OCI-LY7 (cell line): ENCODE results near the gene TPRN. TPM values are rescaled to one million over a fixed set of nuclear protein-coding genes. Genes with fewer than 3 reads are reported as not detected.

Experiments
- BruUV-seq: library from RNA; stranded (reverse); fragments of 400-500 nt; replicated peaks from 2 replicates; lab custom pipeline; 2021; lab: Mats Ljungman, UMichigan
- CTCF ChIA-PET: fragments of 300-600 bp; sonication (Branson Sonifier 250); formaldehyde crosslinking; loops from one replicate; lab custom pipeline; 2022; ENCODE audit warnings: antibody characterized with exemption; ENCODE audit not compliant: unreplicated experiment; lab: Charles Lee
- POLR2A ChIA-PET: fragments of 300-600 bp; sonication (Branson Sonifier 250); formaldehyde crosslinking; loops from one replicate; lab custom pipeline; 2022; ENCODE audit warnings: antibody characterized with exemption; lab: Charles Lee
- DNase-seq: peaks from one replicate; pipeline ENCODE4 v3.0.0-alpha.2; 2015; ENCODE audit warnings: low spot score
- H2AFZ ChIP-seq: fragments of 200-600 bp; sonication (generic), shearing (Covaris generic); 2 replicates; pipeline ENCODE4 v1.6.1; 2014; ENCODE audit warnings: mild to moderate bottlenecking, antibody characterized with exemption, low read length, moderate library complexity
- H3K27ac ChIP-seq: fragments of 200-600 bp; sonication (generic); 2 replicates; pipeline ENCODE4 v1.5.1; 2014; ENCODE audit warnings: mixed run types, low read depth, mild to moderate bottlenecking, moderate library complexity, low read length, inconsistent platforms; ENCODE audit not compliant: poor library complexity, severe bottlenecking
- H3K36me3 ChIP-seq: fragments of 200-600 bp; sonication (generic); 2 replicates; pipeline ENCODE4 v1.6.1; 2014; ENCODE audit warnings: mild to moderate bottlenecking, antibody characterized with exemption, low read length, moderate library complexity, mixed read lengths; ENCODE audit not compliant: insufficient read depth
- H3K4me1 ChIP-seq: fragments of 200-600 bp; sonication (generic); 2 replicates; pipeline ENCODE4 v1.5.1; 2014; ENCODE audit warnings: mild to moderate bottlenecking, low read length; ENCODE audit not compliant: insufficient read depth, poor library complexity, severe bottlenecking
- H3K4me2 ChIP-seq: fragments of 200-600 bp; sonication (generic); 2 replicates; pipeline ENCODE4 v1.6.1; 2014; ENCODE audit warnings: mild to moderate bottlenecking, low read length
- H3K4me3 ChIP-seq: fragments of 200-600 bp; sonication (generic); 2 replicates; pipeline ENCODE4 v1.5.1; 2014; ENCODE audit warnings: mild to moderate bottlenecking, low read depth, low read length; ENCODE audit not compliant: poor library complexity, severe bottlenecking
- H3K79me2 ChIP-seq: fragments of 200-600 bp; sonication (generic); 2 replicates; pipeline ENCODE4 v1.6.1; 2016; ENCODE audit warnings: low read depth, mild to moderate bottlenecking, low read length, moderate library complexity, mixed read lengths; ENCODE audit not compliant: insufficient read depth
- H3K9me2 ChIP-seq: fragments of 200-600 bp; sonication (generic); 2 replicates; pipeline ENCODE4 v1.6.1; 2016; ENCODE audit warnings: mild to moderate bottlenecking, low read length, mixed read lengths; ENCODE audit not compliant: insufficient read depth
- H3K9me3 ChIP-seq: fragments of 200-600 bp; sonication (generic); 2 replicates; pipeline ENCODE4 v1.6.1; 2014; ENCODE audit warnings: mild to moderate bottlenecking, mixed run types, low read length, mixed read lengths
- H4K20me1 ChIP-seq: fragments of 200-600 bp; sonication (generic); 2 replicates; pipeline ENCODE4 v1.6.1; 2014; ENCODE audit warnings: mild to moderate bottlenecking, antibody characterized with exemption, low read length, moderate library complexity, mixed read lengths; ENCODE audit not compliant: insufficient read depth
- EZH2phosphoT487 ChIP-seq: fragments of 200-600 bp; sonication (generic); IDR thresholded peaks from 2 replicates; pipeline ENCODE4 v1.6.1; 2018; ENCODE audit warnings: low read depth, borderline replicate concordance, mild to moderate bottlenecking, mixed run types, antibody characterized with exemption, low read length, moderate library complexity, mixed read lengths
- intact Hi-C: fragments of 100-400 bp; cut with micrococcal nuclease; formaldehyde crosslinking; loops from one replicate; pipeline ENCODE4 v1.10.0; 2022; ENCODE audit not compliant: unreplicated experiment
- total RNA-seq, 2 experiments: library from RNA; depleted of rRNA in 1 of 2; stranded (reverse); fragments of >200 nt in 1 of 2; shearing (Covaris generic) in 1 of 2; gene quantifications; 2 replicates each; pipeline ENCODE4 v1.2.3, GENCODE V29; 2014 to 2022
- TF ChIP-seq, protein P1 (sequence below): fragments of 200-600 bp; sonication (generic); conservative IDR thresholded peaks from 2 replicates; pipeline ENCODE4 v1.5.1; 2014; ENCODE audit warnings: mild to moderate bottlenecking, antibody characterized with exemption, low read length, moderate library complexity, mixed read lengths

TPRN gene
- total RNA-seq, 2 experiments from 2014 or later, result 9.0 to 15.9 TPM

DNA sequence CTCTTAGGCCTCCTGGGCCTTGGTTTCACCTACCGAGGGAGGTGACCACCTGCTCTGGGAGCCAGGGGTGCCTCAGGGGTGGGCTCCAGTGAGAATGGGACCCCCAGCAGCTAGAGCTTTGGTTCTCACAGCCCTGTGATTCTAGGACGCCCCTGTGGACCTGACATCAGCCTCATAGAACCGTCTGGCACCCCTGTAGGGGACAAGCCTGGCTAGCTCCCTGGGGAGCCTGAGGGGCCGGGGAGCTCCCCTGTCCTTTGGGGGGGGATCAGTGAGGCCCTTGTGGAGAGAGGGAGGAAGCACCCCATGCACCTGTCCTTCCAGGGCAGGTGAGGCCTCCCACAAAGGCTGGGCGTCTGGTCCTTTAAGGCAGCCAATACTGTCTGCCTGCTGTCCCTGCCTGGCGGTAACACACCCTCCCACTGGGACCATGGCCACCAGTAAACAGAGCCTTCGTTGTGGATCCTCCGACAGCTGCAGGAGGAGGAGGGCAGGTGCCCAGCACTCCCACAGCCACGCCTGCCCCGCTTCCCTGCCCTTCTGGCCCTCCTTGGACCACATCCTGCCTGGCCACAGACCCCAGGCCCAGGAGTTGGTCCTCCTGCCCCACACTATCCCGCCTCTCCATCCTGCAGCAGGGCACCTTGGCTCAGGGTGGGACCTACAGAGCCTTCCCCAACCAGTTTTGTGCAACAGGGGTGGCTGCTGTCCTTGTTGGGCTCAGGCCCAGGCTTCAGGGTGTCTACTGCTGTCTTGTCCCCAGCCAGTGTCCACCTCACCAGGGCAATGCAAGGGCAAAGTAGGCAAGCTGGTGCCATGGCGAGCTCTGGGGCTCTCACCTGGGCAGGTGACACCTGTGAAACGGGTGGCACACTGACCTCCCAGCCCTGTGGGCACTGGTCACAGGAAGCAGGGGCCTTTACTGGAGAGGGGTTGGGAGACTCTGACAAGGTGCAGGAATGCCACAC, 37.5 kb upstream of the TPRN start:
- Histone ChIP-seq H3K36me3 (peaks cover 15% of the 10 kb centered on the region), H2AFZ (no peak overlapping the region), H4K20me1 (peaks cover 14% of the 10 kb centered on the region), H3K4me3 (peak overlapping the region; percentile 80), H3K9me3 (no peaks in the 10 kb centered on the region), H3K9me2 (no peaks in the 10 kb centered on the region), H3K27ac (peak overlapping the region; percentile 29), H3K4me2 (peak overlapping the region; percentile 75), H3K4me1 (peaks cover 59% of the 10 kb centered on the region), H3K79me2 (peaks cover 32% of the 10 kb centered on the region)
- no peak for DNase-seq
- POLR2A ChIA-PET, result interaction anchor here (0.8 to 3.3 kb wide), 2 partner anchors 16 to 17 kb away, joined by 3 to 26 read pairs; partner anchors contain the start of gene NELFB
- TF ChIP-seq, protein P1, sequence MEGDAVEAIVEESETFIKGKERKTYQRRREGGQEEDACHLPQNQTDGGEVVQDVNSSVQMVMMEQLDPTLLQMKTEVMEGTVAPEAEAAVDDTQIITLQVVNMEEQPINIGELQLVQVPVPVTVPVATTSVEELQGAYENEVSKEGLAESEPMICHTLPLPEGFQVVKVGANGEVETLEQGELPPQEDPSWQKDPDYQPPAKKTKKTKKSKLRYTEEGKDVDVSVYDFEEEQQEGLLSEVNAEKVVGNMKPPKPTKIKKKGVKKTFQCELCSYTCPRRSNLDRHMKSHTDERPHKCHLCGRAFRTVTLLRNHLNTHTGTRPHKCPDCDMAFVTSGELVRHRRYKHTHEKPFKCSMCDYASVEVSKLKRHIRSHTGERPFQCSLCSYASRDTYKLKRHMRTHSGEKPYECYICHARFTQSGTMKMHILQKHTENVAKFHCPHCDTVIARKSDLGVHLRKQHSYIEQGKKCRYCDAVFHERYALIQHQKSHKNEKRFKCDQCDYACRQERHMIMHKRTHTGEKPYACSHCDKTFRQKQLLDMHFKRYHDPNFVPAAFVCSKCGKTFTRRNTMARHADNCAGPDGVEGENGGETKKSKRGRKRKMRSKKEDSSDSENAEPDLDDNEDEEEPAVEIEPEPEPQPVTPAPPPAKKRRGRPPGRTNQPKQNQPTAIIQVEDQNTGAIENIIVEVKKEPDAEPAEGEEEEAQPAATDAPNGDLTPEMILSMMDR, result no peak
- TF ChIP-seq EZH2phosphoT487, result no peak
- CTCF ChIA-PET, result interaction anchor here (0.5 to 0.6 kb wide), 3 partner anchors 31 to 199 kb away, joined by 3 to 5 read pairs (median 3); no protein-coding TSS in a partner anchor
- intact Hi-C loops, result loop anchor here (2.0 kb wide), 2 partner anchors 31 to 169 kb away; no protein-coding TSS in a partner anchor
- no TSS peak for BruUV-seq

DNA sequence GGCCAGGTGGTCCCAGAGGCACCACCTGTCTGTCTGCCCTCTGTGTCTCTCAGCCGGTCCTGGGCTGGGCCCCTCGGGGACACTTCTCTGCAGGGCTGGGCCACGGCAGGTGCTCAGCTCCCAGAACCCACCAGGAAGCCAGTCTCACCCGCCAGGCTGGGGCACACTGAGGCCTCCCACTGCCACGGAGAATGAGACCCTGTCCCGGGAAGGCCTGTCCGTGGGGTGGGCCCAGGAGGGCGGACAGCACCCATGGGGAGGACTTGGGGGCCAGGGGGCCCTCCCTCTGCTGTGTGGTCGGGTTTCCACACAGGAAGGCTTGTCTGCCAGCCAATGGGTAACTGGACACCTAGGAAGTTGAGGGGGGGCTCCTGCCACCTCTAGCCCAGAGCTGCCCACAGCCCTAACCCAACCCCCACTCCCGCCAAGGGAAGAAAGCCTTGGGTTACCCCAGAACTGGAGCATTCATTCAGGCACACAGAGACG, 36.4 kb upstream of the TPRN start:
- no peak for DNase-seq
- POLR2A ChIA-PET, result interaction anchor here (0.8 kb wide), 1 partner anchor 17 kb away, joined by 3 read pairs; no protein-coding TSS in a partner anchor
- peak overlapping the region; percentile 29 for H3K27ac ChIP-seq
- peaks cover 22% of the 10 kb centered on the region for H3K79me2 ChIP-seq
- peaks cover 49% of the 10 kb centered on the region for H3K4me1 ChIP-seq
- H3K4me2 ChIP-seq, result peak overlapping the region; percentile 75
- BruUV-seq, result no TSS peak
- no peaks in the 10 kb centered on the region for H3K9me3 ChIP-seq
- H2AFZ ChIP-seq, result no peak overlapping the region
- H3K36me3 ChIP-seq, result peaks cover 5% of the 10 kb centered on the region
- TF ChIP-seq, protein P1, result no peak
- no peak for TF ChIP-seq EZH2phosphoT487
- CTCF ChIA-PET, result interaction anchor here (1.2 kb wide), 1 partner anchor 107 kb away, joined by 6 read pairs; no protein-coding TSS in a partner anchor
- intact Hi-C loops, result loop anchor here (2.0 kb wide), 2 partner anchors 32 to 168 kb away; no protein-coding TSS in a partner anchor
- peaks cover 3% of the 10 kb centered on the region for H4K20me1 ChIP-seq
- H3K9me2 ChIP-seq, result no peaks in the 10 kb centered on the region
- H3K4me3 ChIP-seq, result peak overlapping the region; percentile 48
